HG02798 (cell line): ENCODE measurements around the gene AGR2.
"Not testable (repeated sequence)": the region's sequence is repeated elsewhere in the genome, so short reads cannot be mapped to it uniquely, and the experiment has no call there.

ENCODE experiments used
- ATAC-seq: cut with Tn5 transposase; IDR thresholded peaks from one replicate; pipeline ENCODE4 v1.9.1; 2021; ENCODE audit warnings: mild to moderate bottlenecking; ENCODE audit not compliant: unreplicated experiment, poor library complexity

The AGR2 gene

GRCh38 chr7:16778476-16778875 is 26.3 kb downstream of the AGR2 start:
- no peak for ATAC-seq

DNA sequence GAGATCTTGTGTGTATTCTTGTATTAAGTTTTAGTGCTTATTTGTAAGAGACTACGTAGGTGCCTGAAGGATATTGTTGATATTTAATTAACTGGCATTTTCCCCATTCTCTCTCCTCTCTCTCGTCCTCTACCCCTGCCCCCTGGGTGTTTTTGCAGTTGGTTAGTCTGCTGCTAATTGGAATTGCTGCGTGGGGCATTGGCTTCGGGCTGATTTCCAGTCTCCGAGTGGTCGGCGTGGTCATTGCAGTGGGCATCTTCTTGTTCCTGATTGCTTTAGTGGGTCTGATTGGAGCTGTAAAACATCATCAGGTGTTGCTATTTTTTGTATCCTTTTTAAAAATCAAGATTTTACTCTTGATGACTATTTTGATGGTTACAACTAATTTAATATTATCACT is 28.7 kb downstream of the AGR2 start:
- ATAC-seq, result no peak

GRCh38 chr7:16774986-16775385 is 29.8 kb downstream of the AGR2 start:
- no peak for ATAC-seq

DNA sequence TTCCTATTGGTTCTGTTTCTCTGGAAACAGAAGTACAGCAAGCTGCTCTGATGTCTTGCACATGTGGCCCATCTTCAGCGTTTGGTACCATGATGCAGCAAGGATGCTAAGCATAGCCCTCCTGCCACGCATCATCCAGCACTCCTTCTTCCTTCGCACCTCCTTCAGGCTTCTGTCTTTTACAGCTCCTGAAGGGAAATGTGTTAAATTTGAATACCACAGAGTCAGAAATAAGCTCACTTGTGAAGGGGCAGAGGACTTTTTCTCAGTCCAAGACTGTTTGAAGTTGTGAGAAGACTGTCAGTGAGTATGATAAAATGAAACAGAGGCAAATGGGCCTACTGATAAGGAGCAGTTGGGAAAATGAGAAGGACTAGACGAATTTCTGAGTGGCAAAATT is 30.5 kb downstream of the AGR2 start:
- no peak for ATAC-seq

DNA sequence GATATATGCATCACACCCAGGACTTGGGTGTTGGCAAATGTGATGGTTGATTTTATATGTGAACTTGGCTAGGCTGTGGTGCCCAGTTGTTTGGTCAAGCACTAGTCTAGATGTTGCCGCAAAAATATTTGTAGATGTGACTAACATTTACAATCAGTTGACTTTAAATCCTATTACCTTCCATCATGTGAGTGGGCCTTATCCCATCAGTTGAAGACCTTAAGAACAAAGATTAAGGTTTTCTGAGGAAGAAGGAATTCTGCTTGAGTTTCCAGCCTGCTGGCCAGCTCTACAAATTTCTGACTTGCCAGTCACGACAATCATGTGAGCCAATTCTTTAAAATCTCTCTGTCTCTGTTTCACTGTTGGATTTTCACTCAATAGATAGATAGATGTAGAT is 30.9 kb downstream of the AGR2 start:
- ATAC-seq, result no peak

GRCh38 chr7:16773326-16773725 is 31.5 kb downstream of the AGR2 start:
- ATAC-seq, result no peak

DNA sequence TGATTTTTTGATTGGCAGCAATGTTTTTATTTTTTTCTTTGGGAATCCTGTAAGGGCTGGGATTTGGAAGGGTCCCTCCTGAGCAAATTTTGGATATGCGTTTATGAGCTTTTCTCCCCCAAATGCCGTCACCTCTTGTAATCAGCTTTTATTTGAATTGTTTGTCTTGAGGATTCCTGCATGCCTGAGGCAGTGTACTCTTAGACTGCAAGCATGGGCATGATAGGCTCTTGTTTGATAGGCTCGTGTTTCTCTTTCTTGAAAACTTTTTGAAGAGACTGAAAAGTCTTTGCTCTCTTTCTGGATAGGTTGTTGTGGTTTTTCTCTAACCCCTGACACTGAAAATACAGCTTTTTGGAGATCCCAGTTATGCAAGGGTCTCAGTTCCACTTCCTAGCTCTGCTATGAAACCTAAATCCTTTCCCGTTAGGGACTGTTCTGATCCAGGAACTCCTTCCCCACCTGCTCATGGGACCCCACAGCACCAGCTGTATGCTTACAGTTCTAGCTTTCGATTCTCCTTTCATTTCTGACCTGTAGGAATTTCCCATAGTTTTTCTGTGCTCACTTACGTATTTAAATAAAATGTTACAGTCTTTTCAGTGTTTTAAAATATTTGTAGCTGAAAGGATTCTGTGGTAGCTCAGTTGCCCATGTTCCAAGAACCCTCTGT is 34.0 kb downstream of the AGR2 start:
- ATAC-seq, result no peak

GRCh38 chr7:16769994-16770393 is 34.8 kb downstream of the AGR2 start:
- ATAC-seq, result not testable (repeated sequence)

- no peak for ATAC-seq
Measured at GRCh38 chr7:16765436-16765859, 39.4 kb downstream of the AGR2 start.

DNA sequence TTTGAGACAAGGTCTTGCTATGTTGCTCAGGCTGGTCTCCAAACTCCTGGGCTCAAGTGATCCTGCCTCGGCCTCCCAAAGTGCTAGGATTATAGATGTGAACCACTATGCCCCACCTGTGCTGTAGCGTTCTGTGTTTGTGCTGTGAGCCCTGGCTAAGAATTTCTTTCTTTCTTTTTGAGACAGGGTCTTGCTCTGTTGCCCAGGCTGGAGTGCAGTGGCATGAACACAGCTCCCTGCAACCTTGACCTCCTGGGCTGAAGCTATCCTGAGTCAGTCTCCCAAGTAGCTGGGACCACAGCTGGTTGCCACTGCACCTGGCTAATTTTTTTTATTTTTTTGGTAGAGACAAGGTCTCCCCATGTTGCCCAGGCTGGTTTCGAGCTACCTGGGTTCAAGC is 39.9 kb downstream of the AGR2 start:
- no peak for ATAC-seq

GRCh38 chr7:16762177-16762576 is 42.6 kb downstream of the AGR2 start:
- no peak for ATAC-seq

DNA sequence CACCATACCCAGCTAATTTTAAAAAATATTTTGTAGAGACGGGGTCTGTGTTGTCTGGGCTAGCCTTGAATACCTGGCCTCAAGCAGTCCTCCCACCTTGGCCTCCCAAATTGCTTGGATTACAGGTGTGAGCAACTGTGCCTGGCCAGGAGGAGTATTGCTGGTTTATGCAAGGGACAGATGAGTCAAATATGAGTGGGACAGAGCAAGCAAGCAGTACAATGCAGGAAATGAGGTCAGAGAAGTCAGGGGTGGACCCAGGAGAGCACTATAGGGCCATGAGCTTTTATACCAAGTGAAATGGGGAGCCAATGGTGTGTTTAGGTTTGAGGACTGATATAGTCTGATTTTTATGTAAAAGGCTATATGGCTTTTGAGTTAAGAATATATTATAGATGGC is 45.0 kb downstream of the AGR2 start:
- ATAC-seq, result no peak

GRCh38 chr7:16758631-16759611 is 45.9 kb downstream of the AGR2 start:
- no peak for ATAC-seq

DNA sequence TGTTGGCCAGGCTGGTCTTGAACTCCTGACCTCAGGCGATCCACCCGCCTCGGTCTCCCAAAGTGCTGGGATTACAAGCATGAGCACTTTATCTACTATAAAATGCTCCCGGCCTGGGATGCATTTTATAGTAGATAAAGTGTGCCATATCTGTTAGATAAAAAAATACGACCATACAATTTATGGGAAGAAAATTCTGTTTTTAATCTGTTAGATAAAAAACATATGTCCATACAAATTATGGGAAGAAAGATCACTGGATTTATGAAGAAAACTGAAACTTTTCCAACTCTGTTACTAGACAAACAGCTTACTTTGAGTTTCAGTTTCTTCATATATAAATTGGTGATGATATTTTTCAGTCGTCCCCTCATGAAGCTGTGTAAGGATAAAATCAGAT is 46.8 kb downstream of the AGR2 start:
- ATAC-seq, result no peak

GRCh38 chr7:16755397-16755796 is 49.4 kb downstream of the AGR2 start:
- ATAC-seq, result no peak

GRCh38 chr7:16754856-16755317 is 49.9 kb downstream of the AGR2 start:
- no peak for ATAC-seq

DNA sequence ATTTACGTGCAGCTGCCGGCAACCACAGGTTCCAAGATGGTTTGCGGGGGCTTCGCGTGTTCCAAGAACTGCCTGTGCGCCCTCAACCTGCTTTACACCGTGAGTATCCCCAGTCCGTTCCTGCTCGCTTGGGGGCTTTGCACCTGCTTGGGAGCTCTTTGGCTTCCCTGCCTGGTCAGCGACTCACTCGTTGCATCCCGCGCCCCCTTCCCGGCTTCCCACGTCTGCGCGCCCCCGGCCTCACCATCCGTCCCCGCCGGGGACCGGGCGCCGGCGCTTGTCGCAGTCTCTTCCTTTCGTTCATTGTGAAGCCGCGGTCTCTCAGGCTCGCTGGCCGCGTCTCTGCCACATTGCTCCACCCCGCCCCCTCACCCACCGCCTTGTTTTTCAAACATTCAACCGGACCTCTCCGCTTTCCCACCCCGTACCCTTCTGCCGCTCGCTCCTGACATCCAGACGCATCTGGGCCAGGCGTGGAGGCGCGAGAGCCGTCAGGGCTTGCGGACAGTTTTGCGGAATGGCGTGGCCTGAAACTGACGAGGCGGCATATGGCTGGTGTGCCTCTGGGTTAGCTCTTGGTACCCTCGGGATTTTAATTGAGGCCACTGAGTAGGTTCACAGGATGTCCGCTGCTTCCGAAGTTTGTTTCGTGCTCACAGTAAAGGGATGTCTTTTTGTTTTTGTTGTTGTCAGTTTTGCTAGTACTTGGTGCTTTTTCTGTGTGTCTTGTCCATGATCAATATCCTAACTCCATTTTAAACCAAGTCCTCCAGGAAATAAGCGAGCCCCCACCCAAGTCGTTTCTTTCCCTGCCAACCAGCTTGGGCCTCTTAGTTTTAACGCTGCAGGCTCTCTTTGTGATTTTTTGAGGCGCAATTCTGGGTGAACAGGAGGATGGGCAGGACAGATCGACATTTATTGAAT is 50.6 kb downstream of the AGR2 start:
- no peak for ATAC-seq

- ATAC-seq, result peak; percentile 80
Measured at GRCh38 chr7:16753102-16753931, 51.5 kb downstream of the AGR2 start, which contains the start of gene TSPAN13. TSPAN13 (plus strand) TSS chr7:16753755; CDS start chr7:16753968, 213 bp downstream.

- ATAC-seq, result no peak
Measured at GRCh38 chr7:16747102-16747501, 57.7 kb downstream of the AGR2 start.
